T-helper 22 cell (primary cell): ENCODE data around the gene LIG1.
"Not testable (repeated sequence)": the region's sequence is repeated elsewhere in the genome, so short reads cannot be mapped to it uniquely, and the experiment has no call there.

Experiments
- DNase-seq: peaks from one replicate; pipeline ENCODE4 v3.0.0-alpha.2; 2020; ENCODE audit warnings: low read depth

LIG1 gene

DNA sequence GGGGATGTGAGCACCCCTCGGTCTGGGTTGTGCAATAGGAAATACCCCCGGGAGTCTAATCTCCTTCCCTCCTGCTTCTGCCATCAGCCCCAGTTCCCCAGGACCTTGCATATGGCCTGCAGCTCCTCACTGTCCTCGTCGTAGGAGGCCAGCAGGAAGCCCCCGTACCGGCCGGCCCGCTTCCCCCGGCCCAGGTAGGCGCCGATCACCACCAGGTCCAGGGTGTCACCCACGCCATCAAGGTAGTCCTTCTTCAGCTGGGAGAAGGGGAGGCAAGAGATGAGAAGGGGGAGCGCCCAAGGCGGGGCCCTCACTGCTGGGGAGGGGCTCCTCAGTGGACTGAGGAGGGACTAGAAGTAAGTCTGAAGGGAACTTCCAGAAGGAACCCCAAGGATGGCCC is 49.1 kb downstream of the LIG1 start:
- DNase-seq, result no peak

DNA sequence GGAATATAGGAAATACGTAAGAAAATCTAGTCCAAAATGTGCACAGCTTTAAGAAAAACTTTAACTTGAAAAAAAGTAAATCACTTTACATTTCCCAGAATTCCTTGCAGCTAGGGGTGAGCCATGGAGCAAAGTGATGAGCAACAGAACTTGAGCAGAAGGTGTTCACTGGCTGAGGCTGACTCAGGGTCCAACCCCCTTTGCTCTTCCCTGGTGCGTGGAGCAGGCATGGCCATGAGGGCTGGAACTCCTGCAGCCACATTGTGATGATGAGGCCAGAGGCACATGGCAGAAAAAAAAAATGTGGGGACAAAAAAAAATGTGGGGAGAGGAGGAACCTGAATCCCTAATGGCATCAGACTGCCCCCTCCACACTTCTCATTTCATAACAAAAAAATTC is 49.6 kb downstream of the LIG1 start:
- no peak for DNase-seq

DNA sequence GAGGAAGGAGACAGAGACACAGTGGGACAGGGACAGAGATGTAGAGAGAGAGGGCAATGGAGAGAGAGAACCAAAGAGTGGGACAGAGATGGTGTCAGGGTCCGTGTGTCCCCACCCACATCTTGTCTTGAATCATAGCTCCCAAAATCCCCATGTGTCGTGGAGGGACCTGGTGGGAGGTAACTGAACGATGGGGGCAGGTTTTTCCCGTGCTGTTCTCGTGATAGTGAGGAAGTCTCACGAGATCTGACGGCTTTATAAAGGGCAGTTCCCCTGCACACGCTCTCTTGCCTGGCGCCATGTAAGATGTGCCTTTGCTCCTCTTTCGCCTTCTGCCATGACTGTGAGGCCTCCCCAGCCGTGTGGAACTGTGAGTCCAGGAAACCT is 52.0 kb downstream of the LIG1 start:
- DNase-seq, result no peak

- no peak for DNase-seq
These were observed 52.5 kb downstream of the LIG1 start for GRCh38 chr19:48117515-48118130.

DNA sequence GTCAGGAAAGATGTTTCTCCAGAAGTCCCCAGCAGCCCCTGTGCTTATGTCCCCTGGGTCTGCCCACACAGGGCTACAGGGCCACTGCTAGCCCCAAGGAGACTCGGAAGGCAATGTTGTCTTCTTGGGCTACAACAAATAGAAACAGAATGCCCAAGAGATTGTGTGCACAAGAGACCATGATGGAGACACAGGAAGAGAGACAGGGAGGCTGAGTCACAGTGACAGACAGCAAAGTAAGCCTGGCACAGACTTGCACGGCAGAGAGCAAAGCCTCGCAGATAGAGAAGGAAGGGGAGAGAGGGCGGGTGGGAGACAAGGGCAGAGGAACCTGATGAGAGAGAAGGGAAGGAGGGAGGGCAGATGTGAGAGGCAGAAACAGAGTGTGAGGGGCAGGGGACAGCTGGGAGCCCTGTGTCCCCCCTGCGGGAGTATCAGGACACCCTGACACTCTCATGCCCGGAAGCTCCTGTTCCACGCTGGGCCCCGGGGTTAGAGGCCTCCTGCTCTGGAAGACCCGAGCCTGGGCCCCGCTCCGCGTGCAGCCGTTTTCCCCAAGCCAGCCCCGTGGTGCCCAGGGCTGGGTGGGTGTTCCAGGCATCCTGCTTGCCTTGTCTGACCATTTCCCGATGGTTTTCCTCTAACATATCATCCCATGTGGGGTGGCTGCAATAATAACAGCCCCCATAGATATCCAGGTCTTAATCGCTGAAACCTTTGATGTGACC is 56.8 kb downstream of the LIG1 start:
- no peak for DNase-seq

GRCh38 chr19:48111280-48111679 is 58.9 kb downstream of the LIG1 start:
- DNase-seq, result no peak

- DNase-seq, result peak; percentile 53
These were observed 59.7 kb downstream of the LIG1 start, which contains the start of gene PLA2G4C for GRCh38 chr19:48110350-48110966. Gene PLA2G4C (minus strand): TSS chr19:48110817. CDS start chr19:48106529, 4,288 bp downstream.

- DNase-seq, result no peak
These were observed 61.0 kb downstream of the LIG1 start for GRCh38 chr19:48108997-48109782.

DNA sequence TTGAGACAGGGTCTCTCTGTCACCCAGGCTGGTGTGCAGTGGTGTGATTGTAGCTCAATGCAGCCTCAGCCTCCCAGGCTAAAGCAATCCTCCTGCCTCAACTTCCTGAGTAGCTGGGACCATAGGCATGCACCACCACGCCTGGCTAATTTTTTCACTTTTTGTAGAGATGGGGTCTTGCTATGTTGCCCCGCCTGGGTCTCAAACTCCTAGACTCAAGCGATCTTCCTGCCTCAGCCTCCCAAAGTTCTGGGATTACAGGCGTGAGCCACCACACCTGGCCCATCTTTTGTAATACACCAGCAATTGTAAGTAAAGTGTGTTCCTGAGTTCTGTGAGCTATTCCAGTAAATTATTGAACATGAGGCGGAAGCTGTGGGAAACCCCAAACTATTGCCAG is 66.2 kb downstream of the LIG1 start:
- DNase-seq, result no peak

- no peak for DNase-seq
These were observed 67.0 kb downstream of the LIG1 start for GRCh38 chr19:48102870-48103751.

- no peak for DNase-seq
These were observed 74.5 kb downstream of the LIG1 start for GRCh38 chr19:48095612-48096175.

- DNase-seq, result no peak
These were observed 75.3 kb downstream of the LIG1 start for GRCh38 chr19:48094855-48095203.

DNA sequence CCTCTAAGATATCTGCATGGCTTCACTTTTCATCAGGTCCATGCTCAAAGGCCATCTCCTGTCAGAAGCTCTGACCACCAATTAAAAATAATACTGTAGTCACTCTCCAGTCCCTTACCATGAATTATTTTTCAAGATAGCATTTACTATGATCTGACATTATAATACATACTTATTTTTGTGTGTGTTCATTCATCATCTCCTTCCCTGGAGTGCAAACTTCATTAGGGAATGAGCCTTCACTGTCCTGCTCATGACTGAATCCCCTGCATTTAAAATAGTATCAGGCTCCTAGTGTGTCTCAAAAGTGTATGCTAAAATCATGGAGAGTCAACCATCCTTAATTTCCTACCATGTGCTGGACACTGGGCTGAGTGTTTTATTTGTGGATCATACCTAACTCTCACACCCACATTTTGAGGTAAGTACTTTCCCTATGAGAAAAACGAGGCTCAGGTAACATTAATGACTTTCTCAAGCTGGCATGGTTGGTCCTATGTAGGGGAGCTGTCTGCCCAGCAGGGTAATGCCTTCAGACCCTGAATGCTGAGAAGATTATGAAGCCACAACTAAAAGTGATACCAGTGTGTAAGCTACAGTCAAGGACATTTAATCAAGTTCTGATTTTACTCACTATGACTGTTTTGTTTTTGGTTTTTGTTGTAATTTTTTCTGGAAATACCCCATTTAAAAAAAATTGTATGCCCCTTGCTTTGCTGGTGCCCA is 75.9 kb downstream of the LIG1 start:
- DNase-seq, result no peak

DNA sequence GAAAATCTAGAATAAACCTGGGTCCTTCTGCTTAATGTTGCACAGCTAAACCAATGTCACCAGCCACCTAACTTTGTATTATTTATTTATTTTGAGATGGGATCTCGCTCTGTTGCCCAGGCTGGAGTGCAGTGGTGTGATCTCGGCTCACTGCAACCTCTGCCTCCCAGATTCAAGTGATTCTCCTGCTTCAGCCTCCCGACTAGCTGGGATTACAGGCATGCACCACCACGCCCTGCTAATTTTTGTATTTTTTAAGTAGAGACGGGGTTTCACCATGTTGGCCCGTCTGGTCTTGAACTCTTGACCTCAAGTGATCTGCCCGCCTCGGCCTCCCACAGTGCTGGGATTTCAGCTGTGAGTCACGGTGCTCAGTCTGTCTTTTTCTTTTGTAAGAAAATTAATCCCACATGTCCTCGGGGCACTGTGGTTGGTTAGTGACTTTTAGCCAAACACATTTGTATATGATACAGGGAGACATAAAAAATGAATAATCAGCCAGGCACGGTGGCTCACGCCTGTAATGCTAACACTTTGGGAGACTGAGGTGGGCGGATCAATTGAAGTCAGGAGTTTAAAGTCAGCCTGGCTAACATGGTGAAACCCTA is 78.9 kb downstream of the LIG1 start:
- not testable (repeated sequence) for DNase-seq

- no peak for DNase-seq
These were observed 79.8 kb downstream of the LIG1 start for GRCh38 chr19:48090281-48090802.

GRCh38 chr19:48088991-48089390 is 81.2 kb downstream of the LIG1 start:
- not testable (repeated sequence) for DNase-seq

GRCh38 chr19:48085904-48086864 is 84.0 kb downstream of the LIG1 start:
- no peak for DNase-seq

- DNase-seq, result no peak
These were observed 85.1 kb downstream of the LIG1 start for GRCh38 chr19:48085076-48085475.

DNA sequence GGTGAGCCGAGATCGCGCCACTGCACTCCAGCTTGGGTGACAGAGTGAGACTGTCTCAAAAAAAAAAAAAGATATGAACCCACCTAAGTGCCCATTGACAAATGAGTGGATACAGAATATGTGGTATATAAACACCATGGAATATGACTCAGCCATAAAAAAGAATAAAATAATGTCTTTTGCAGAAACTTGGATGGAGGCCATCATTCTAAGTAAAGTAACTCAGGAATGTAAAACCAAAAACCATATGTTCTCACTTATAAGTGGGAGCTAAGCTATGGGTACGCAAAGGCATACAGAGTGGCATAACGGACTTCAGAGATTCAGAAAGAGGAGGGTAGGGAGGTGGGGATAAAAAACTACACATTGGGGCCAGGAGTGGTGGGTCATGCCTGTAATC is 89.0 kb downstream of the LIG1 start:
- DNase-seq, result no peak
